HG03342 (cell line): ENCODE results near the gene CCDC127.
"Not testable (repeated sequence)": the region's sequence is repeated elsewhere in the genome, so short reads cannot be mapped to it uniquely, and the experiment has no call there.

ENCODE experiments used
- ATAC-seq: cut with Tn5 transposase; IDR thresholded peaks from one replicate; pipeline ENCODE4 v1.9.1; 2021; ENCODE audit warnings: mild to moderate bottlenecking, moderate library complexity; ENCODE audit not compliant: unreplicated experiment

The CCDC127 gene, protein sequence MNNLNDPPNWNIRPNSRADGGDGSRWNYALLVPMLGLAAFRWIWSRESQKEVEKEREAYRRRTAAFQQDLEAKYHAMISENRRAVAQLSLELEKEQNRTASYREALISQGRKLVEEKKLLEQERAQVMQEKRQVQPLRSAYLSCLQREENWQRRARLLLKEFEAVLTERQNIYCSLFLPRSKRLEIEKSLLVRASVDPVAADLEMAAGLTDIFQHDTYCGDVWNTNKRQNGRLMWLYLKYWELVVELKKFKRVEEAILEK

GRCh38 chr5:217494-218456 lies at the start of gene CCDC127, which contains the start of gene SDHA:
TSS of gene CCDC127 (minus strand) at chr5:218153. CDS start at chr5:216849, 1,304 bp downstream.
TSS of gene SDHA (plus strand) at chr5:218320. CDS start at chr5:218356, 36 bp downstream.
- peak; percentile 76 for ATAC-seq

DNA sequence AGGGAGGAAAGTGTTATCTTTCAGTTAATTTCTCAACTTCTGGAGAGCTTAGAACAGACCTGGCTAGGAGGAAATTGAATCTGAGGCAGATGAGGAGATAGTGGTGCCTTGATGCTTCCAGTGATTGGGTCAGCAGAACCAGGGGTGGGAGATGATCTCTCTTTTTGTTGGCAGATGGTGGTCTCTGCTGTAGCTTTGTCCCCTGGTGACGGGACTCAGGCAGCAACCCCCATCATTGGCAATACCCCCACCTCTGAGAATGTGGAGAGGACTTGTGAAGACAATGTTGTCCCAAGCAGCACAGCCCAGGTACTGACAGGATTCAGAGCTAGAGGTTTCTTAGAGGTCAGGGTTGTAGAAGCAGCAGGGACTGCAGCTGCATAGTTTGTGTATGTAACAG lies 49.8 kb upstream of the CCDC127 start:
- no peak for ATAC-seq

DNA sequence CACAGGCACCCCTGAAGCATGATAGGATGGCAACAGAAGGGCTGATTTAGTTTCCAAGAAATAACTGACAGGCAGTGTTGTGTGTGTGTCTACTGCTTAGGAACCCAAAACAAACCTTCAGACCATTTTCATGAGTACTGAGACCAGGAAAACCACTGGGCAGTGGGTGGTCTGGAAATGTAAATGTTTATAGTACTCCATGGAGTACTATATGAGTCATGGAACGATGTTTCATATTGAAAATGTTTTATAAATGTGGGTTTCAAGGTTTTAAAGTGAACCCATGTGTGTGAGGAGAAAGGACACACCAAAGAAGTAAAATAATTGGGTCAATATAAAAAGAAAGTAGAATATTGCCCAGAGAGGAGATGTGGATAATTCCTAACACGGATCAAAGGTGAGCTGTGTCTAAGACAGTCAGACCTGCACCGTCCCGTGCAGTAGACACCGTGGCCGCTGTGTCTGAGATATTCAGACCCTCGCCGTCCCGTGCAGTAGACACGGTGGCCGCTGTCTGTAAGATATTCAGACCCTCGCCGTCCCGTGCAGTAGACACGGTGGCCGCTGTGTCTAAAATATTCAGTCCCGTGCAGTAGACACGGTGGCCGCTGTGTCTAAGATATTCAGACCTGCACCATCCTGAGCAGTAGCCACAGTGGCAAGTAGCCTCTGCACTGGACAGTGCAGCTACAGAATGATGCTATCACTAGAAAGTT lies 48.5 kb upstream of the CCDC127 start:
- not testable (repeated sequence) for ATAC-seq

DNA sequence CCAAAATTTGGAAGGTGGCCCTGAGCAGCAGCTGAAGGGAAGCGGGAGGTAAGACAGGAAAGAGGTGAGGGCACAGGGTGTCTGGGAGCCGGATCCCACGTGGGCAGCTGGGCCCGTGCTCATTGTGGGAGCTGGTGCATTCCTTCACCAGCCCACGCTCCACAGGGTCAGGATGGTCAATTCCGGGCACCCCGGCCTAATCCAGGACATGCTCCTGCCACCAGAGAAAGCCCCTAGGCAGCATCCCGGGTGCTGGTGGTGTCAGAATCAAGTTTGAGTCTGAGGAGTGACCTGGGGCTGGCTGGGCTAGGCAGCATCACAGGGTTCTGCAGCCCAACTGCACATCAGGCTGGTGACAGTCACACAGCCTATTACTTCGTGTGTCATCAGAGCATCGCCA lies 46.4 kb upstream of the CCDC127 start:
- no peak for ATAC-seq

- ATAC-seq, result not testable (repeated sequence)
Observed at GRCh38 chr5:263275-263974, 45.5 kb upstream of the CCDC127 start.

- ATAC-seq, result no peak
Observed at GRCh38 chr5:257148-257547, 39.2 kb upstream of the CCDC127 start.

DNA sequence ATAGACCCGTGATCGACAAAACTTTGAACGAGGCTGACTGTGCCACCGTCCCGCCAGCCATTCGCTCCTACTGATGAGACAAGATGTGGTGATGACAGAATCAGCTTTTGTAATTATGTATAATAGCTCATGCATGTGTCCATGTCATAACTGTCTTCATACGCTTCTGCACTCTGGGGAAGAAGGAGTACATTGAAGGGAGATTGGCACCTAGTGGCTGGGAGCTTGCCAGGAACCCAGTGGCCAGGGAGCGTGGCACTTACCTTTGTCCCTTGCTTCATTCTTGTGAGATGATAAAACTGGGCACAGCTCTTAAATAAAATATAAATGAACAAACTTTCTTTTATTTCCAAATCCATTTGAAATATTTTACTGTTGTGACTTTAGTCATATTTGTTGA lies 38.4 kb upstream of the CCDC127 start:
- ATAC-seq, result not testable (repeated sequence)

- not testable (repeated sequence) for ATAC-seq
Observed at GRCh38 chr5:255116-255515, 37.2 kb upstream of the CCDC127 start.

- ATAC-seq, result not testable (repeated sequence)
Observed at GRCh38 chr5:254322-254721, 36.4 kb upstream of the CCDC127 start.

- ATAC-seq, result no peak
Observed at GRCh38 chr5:252546-252945, 34.6 kb upstream of the CCDC127 start.

- not testable (repeated sequence) for ATAC-seq
Observed at GRCh38 chr5:251975-252374, 34.0 kb upstream of the CCDC127 start.

DNA sequence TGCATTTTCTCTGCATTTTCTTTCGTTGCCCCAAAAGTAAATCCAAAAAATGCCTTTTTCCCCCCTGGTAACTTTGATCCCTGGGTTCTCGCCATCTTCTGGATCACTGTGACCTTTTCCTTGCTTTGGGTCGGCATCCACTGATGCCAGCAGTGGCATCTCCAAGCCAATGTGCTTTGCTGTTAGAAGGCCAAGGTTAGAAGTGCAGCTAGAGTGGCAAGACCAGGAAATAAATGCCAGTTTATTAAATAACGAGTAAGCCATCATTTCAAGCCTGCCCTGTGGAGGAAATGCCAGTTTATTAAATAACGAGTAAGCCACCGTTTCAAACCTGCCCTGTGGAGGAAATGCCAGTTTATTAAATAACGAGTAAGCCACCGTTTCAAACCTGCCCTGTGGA lies 33.6 kb upstream of the CCDC127 start:
- ATAC-seq, result not testable (repeated sequence)

- not testable (repeated sequence) for ATAC-seq
Observed at GRCh38 chr5:251016-251415, 33.1 kb upstream of the CCDC127 start.

- ATAC-seq, result not testable (repeated sequence)
Observed at GRCh38 chr5:250396-250795, 32.4 kb upstream of the CCDC127 start.

DNA sequence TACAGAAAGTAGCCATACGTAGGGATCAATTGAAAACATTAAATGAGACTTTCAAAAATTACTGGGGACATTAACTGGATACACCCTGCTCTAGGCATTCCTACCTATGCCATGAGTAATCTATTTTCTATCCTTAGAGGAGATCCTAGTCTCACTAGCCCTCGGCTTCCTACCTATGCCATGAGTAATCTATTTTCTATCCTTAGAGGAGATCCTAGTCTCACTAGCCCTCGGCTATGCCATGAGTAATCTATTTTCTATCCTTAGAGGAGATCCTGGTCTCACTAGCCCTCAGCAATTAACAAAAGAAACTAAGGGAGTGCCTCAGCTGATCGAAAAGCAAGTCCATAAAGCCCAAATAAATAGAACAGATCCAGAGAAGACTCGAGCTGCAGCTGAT lies 27.8 kb upstream of the CCDC127 start:
- ATAC-seq, result not testable (repeated sequence)

DNA sequence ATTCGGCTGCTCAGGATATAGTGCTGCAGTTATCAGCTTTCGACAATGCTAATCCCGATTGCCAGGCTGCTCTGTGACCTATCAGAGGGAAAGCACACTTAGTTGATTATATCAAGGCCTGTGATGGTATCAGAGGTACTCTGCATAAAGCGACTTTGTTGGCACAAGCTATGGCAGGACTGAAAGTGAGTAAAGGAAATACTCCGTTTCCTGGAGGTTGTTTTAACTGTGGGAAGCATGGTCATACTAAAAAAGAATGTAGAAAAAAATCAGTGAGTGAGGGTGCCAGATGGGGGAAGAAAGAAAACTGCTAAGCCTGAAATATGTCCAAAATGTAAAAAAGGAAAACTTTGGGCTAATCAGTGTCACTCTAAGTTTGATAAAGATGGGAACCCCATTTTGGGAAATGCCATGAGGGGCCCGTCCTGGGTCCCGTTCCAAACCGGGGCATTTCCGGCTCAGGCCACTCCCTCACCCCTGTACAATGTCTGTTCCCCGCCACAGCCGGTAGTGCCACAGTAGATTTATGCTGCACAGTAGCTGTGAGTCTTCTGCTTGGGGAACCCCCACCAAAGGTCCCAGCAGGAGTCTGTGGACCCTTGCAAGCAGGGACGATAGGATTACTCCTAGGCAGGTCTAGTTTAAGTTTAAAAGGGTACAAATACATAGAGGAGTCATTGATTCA lies 25.9 kb upstream of the CCDC127 start:
- not testable (repeated sequence) for ATAC-seq

- not testable (repeated sequence) for ATAC-seq
Observed at GRCh38 chr5:241045-241669, 23.2 kb upstream of the CCDC127 start.

DNA sequence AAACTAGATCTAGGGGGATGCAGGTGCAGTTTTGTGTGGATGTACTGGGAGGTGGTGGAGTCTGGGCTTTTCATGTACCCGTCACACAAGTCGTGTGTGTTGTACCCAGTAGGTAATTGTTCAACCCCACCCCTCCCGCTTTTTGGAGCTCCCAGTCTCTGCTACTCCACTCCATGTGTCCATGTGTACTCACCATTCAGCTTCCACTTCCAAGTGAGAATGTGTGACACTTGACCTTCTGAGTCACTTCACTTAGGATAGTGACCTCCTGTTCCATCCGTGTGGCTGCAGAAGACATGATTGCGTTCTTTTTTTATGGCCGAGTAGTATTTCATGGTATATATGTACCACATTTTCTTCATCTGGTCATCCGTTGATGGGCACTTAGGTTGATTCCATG lies 22.6 kb upstream of the CCDC127 start:
- ATAC-seq, result not testable (repeated sequence)

DNA sequence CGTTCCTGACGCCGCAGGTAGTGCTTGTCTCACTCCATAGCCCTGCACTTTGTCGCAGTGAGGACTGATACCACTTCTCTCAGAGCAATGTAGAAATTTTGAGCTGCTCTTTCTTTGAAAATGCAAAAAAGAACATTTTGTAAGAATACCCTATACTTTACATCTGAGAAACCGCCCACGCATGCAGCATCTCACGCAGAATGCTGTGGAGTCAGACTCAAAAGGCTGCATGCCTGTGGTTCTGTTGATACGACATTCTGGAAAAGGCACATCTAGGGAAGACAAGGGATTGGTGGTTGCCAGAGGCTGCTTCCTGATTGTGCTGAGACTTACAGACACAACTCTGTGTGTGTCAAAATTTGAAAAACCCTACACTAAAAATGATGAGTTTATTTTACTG lies 20.0 kb upstream of the CCDC127 start:
- not testable (repeated sequence) for ATAC-seq
